Gastroesophageal sphincter (tissue), 4 donors: ENCODE data around the gene HAUS3. TPM values are rescaled to one million over a fixed set of nuclear protein-coding genes. Genes with fewer than 3 reads are reported as not detected.

Source experiments
- ATAC-seq: fragments of 150-250 bp; one replicate; pipeline ENCODE4 v1.9.1; 2016; ENCODE audit warnings: mild to moderate bottlenecking, moderate library complexity
- H3K27ac ChIP-seq, 4 donors: fragments of 200-600 bp; sonication (generic) in 3 of 4; 1 replicate in 3 of 4; 2 replicates in 1 of 4; pipeline ENCODE4 v1.5.1; 2016 to 2019
- H3K27me3 ChIP-seq: fragments of 200-600 bp; sonication (generic); one replicate; pipeline ENCODE4 v1.5.1; 2019
- H3K36me3 ChIP-seq, 2 donors: fragments of 200-600 bp; sonication (generic); one replicate each; pipeline ENCODE4 v1.5.1; 2019; ENCODE audit warnings: control low read depth in 1 of 2
- H3K4me1 ChIP-seq, 3 donors: fragments of 200-600 bp; sonication (generic); 1 replicate in 2 of 3; 2 replicates in 1 of 3; pipeline ENCODE4 v1.5.1; 2016 to 2019; ENCODE audit warnings: control low read depth in 2 of 3
- H3K4me3 ChIP-seq, 2 donors: fragments of 200-600 bp; sonication (generic); one replicate each; pipeline ENCODE4 v1.5.1; 2019; ENCODE audit warnings: mild to moderate bottlenecking in 1 of 2, moderate library complexity in 1 of 2
- H3K9me3 ChIP-seq, 3 donors: fragments of 200-600 bp; sonication (generic); one replicate each; pipeline ENCODE4 v1.5.1; 2017 to 2019; ENCODE audit warnings: control low read depth in 2 of 3
- CTCF ChIP-seq, 4 experiments: fragments of 200-600 bp in 2 of 4; fragments of 450-650 bp in 2 of 4; sonication (generic) in 1 of 4; IDR thresholded peaks; one replicate each; pipeline ENCODE4 v1.5.1; 2017 to 2019; ENCODE audit warnings: antibody characterized with exemption in 4 of 4, mild to moderate bottlenecking in 2 of 4, moderate library complexity in 2 of 4
- EP300 ChIP-seq: sonication (generic); formaldehyde crosslinking; IDR thresholded peaks from one replicate; pipeline ENCODE4 v1.6.1; 2017; ENCODE audit warnings: antibody characterized with exemption, mild to moderate bottlenecking
- POLR2A ChIP-seq, 2 donors: fragments of 450-650 bp; IDR thresholded peaks; one replicate each; pipeline ENCODE4 v1.6.1; 2017; ENCODE audit warnings: antibody characterized with exemption in 2 of 2, mild to moderate bottlenecking in 2 of 2, moderate library complexity in 1 of 2
- POLR2AphosphoS5 ChIP-seq: sonication (generic); formaldehyde crosslinking; IDR thresholded peaks from one replicate; pipeline ENCODE4 v1.6.1; 2017; ENCODE audit warnings: antibody characterized with exemption
- WGBS, 2 donors: methylation state at CpG; one replicate each; pipeline ENCODE4 v1.1.5; 2018; ENCODE audit warnings: low coverage in 1 of 2; 5-methylcytosine and 5-hydroxymethylcytosine counted together
- total RNA-seq, 4 donors: library from RNA; depleted of rRNA; stranded (reverse); fragments of >200 nt; gene quantifications; one replicate each; pipeline ENCODE4 v1.1.0, GENCODE V29; 2016

The HAUS3 gene
- total RNA-seq, 4 donors from 2014 or later = 10.0 to 16.3 (median 12.7) TPM

GRCh38 chr4:2250357-2251072, 8.6 kb upstream of the HAUS3 start:
- H3K27ac ChIP-seq = no peak overlapping the region
- H3K4me1 ChIP-seq = peaks cover 0 to 32% (median 6%) of the 10 kb centered on the region in 3 donors
- ATAC-seq = no peak
- 90% methylated on average over 4 of the region's 30 CpGs; no CpG with 5 or more reads in 1 of the 2 donors for WGBS, 2 donors
- H3K27me3 ChIP-seq = no peaks in the 10 kb centered on the region
- H3K9me3 ChIP-seq = no peaks in the 10 kb centered on the region
- peaks cover 0 to 97% of the 10 kb centered on the region in 2 donors for H3K36me3 ChIP-seq
- no peak overlapping the region for H3K4me3 ChIP-seq
- TF ChIP-seq EP300 (no peak), POLR2A (IDR thresholded peaks at IDR 0.05) (no peak), CTCF (IDR thresholded peaks at IDR 0.05) (no peak), POLR2AphosphoS5 (no peak)

- Histone ChIP-seq H3K27ac (no peak overlapping the region), H3K4me3 (no peak overlapping the region), H3K27me3 (no peaks in the 10 kb centered on the region), H3K36me3 (peaks cover 0 to 96% of the 10 kb centered on the region in 2 donors), H3K9me3 (no peaks in the 10 kb centered on the region), H3K4me1 (peaks cover 0 to 32% (median 0%) of the 10 kb centered on the region in 3 donors)
- TF ChIP-seq EP300 (no peak), CTCF (IDR thresholded peaks at IDR 0.05) (no peak), POLR2AphosphoS5 (no peak), POLR2A (IDR thresholded peaks at IDR 0.05) (no peak)
- 87% methylated on average over 5 of the region's 26 CpGs; no CpG with 5 or more reads in 1 of the 2 donors for WGBS, 2 donors
- no peak for ATAC-seq
Measured at GRCh38 chr4:2249526-2250356, 7.8 kb upstream of the HAUS3 start.

GRCh38 chr4:2248821-2249261, 6.9 kb upstream of the HAUS3 start:
- H3K36me3 ChIP-seq = peaks cover 0 to 87% of the 10 kb centered on the region in 2 donors
- 33% methylated on average over 1 of the region's 10 CpGs; no CpG with 5 or more reads in 1 of the 2 donors for WGBS, 2 donors
- no peak for ATAC-seq
- H3K27me3 ChIP-seq = no peaks in the 10 kb centered on the region
- no peak overlapping the region for H3K27ac ChIP-seq
- TF ChIP-seq EP300 = no peak
- no peak for TF ChIP-seq CTCF (IDR thresholded peaks at IDR 0.05)
- TF ChIP-seq POLR2A (IDR thresholded peaks at IDR 0.05) = no peak
- TF ChIP-seq POLR2AphosphoS5 = no peak
- no peaks in the 10 kb centered on the region for H3K9me3 ChIP-seq
- peaks cover 0 to 33% (median 0%) of the 10 kb centered on the region in 3 donors for H3K4me1 ChIP-seq
- H3K4me3 ChIP-seq = no peak overlapping the region

GRCh38 chr4:2248044-2248780, 6.3 kb upstream of the HAUS3 start:
- no peak for ATAC-seq
- WGBS, 2 donors = 60% methylated on average over 1 of the region's 21 CpGs; no CpG with 5 or more reads in 1 of the 2 donors
- Histone ChIP-seq H3K9me3 (no peaks in the 10 kb centered on the region), H3K4me1 (peaks cover 0 to 33% (median 0%) of the 10 kb centered on the region in 3 donors), H3K27ac (no peak overlapping the region), H3K4me3 (no peak overlapping the region), H3K36me3 (peaks cover 0 to 80% of the 10 kb centered on the region in 2 donors), H3K27me3 (no peaks in the 10 kb centered on the region)
- TF ChIP-seq CTCF (IDR thresholded peaks at IDR 0.05) (no peak), POLR2AphosphoS5 (no peak), POLR2A (IDR thresholded peaks at IDR 0.05) (no peak), EP300 (no peak)
